PFSK-1 (cell line): ENCODE measurements around the gene CC2D2B.

Source experiments
- POLR2AphosphoS5 ChIP-seq: IDR thresholded peaks from 2 replicates; pipeline ENCODE4 v1.6.1; 2012; ENCODE audit warnings: low read depth, mild to moderate bottlenecking, control low read depth, low read length, moderate library complexity
- TF ChIP-seq, protein P1 (sequence below), 2 experiments: IDR thresholded peaks; 2 replicates each; pipeline versions ENCODE4 v1.6.1 to v1.8.0; 2011 to 2012; ENCODE audit warnings: low read depth in 2 of 2, low read length in 2 of 2, control low read depth in 1 of 2, inconsistent platforms in 1 of 2, mild to moderate bottlenecking in 1 of 2, moderate library complexity in 1 of 2; ENCODE audit not compliant: insufficient read depth in 1 of 2

- TF ChIP-seq POLR2AphosphoS5, result no peak
- TF ChIP-seq, protein P1, sequence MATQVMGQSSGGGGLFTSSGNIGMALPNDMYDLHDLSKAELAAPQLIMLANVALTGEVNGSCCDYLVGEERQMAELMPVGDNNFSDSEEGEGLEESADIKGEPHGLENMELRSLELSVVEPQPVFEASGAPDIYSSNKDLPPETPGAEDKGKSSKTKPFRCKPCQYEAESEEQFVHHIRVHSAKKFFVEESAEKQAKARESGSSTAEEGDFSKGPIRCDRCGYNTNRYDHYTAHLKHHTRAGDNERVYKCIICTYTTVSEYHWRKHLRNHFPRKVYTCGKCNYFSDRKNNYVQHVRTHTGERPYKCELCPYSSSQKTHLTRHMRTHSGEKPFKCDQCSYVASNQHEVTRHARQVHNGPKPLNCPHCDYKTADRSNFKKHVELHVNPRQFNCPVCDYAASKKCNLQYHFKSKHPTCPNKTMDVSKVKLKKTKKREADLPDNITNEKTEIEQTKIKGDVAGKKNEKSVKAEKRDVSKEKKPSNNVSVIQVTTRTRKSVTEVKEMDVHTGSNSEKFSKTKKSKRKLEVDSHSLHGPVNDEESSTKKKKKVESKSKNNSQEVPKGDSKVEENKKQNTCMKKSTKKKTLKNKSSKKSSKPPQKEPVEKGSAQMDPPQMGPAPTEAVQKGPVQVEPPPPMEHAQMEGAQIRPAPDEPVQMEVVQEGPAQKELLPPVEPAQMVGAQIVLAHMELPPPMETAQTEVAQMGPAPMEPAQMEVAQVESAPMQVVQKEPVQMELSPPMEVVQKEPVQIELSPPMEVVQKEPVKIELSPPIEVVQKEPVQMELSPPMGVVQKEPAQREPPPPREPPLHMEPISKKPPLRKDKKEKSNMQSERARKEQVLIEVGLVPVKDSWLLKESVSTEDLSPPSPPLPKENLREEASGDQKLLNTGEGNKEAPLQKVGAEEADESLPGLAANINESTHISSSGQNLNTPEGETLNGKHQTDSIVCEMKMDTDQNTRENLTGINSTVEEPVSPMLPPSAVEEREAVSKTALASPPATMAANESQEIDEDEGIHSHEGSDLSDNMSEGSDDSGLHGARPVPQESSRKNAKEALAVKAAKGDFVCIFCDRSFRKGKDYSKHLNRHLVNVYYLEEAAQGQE (IDR thresholded peaks at IDR 0.05; ENCODE audit: insufficient read depth in 1 of 2, low read depth in 2 of 2, low read length in 2 of 2), result no peak
These were observed 131.0 kb downstream of the CC2D2B start for GRCh38 chr10:96038476-96039387.
